ENCODE measurements around the gene CBY3. TPM values are rescaled to one million over a fixed set of nuclear protein-coding genes. Genes with fewer than 3 reads are reported as not detected.

Gene CBY3
- total and polyA plus RNA-seq, 2 donors (not counting 1 experiment from before 2014, with no cell fraction given): 0.13 to 0.37 TPM

GRCh38 chr5:179679014-179679674 lies 1.7 kb downstream of the CBY3 start:
- WGBS (ENCODE audit: insufficient coverage): 36% methylated on average over 37 of the region's 41 CpGs

More at GRCh38 chr5:179679014-179679674, 1.7 kb downstream of the CBY3 start:
- Histone ChIP-seq H3K27me3 (replicated peaks in 1 of 4; ENCODE audit: control extremely low read depth in 1 of 4, control insufficient read depth in 3 of 4, insufficient read depth in 4 of 4, low read length in 3 of 4) (no peaks in the 10 kb centered on the region), H3K4me2 (replicated peaks; ENCODE audit: low read depth, low read length, poor library complexity, severe bottlenecking) (peak overlapping the region; percentile 91), H3K4me3 (ENCODE audit: control extremely low read depth in 1 of 5, extremely low read depth in 1 of 5, insufficient read depth in 1 of 5, low read depth in 2 of 5, low read length in 4 of 5) (peak overlapping the region; percentile 48 to 90 (median 75)), H3K4me1 (ENCODE audit: control insufficient read depth in 2 of 2, insufficient read depth in 2 of 2, low read length in 2 of 2) (peaks cover 7 to 19% of the 10 kb centered on the region in 2 donors), H3K9me3 (ENCODE audit: control extremely low read depth in 1 of 3, control insufficient read depth in 2 of 3, insufficient read depth in 1 of 3, low read length in 2 of 3) (no peaks in the 10 kb centered on the region), H3K9ac (ENCODE audit: low read length) (peak overlapping the region; percentile 84), H3K27ac (ENCODE audit: low read length in 2 of 2) (peak overlapping the region; percentile 34 to 74), H4K20me1 (ENCODE audit: control insufficient read depth, insufficient read depth, low read length, poor library complexity, severe bottlenecking) (no peaks in the 10 kb centered on the region), H3K79me2 (ENCODE audit: control insufficient read depth, insufficient read depth, low read length) (peaks cover 14% of the 10 kb centered on the region), H3K36me3 (replicated peaks in 1 of 2; ENCODE audit: control extremely low read depth in 1 of 2, control insufficient read depth in 1 of 2, extremely low read depth in 1 of 2, insufficient read depth in 2 of 2, low read length in 1 of 2) (no peaks in the 10 kb centered on the region), H2AFZ (ENCODE audit: insufficient read depth, low read depth, low read length, poor library complexity, severe bottlenecking) (peak overlapping the region; percentile 97)
- CTCF ChIA-PET: interaction anchor here (0.5 to 2.0 kb wide), 5 partner anchors 13 to 56 kb away, joined by 3 to 9 read pairs (median 3); partner anchors contain the start of gene HNRNPH1
- no peaks in the 10 kb centered on the region for H3K9me3 Mint-ChIP-seq (ENCODE audit: insufficient read depth)
- POLR2A ChIA-PET: interaction anchor here (0.6 to 2.0 kb wide), 4 partner anchors 53 to 168 kb away, joined by 3 to 9 read pairs (median 6); partner anchors contain the start of gene HNRNPH1
- no peaks in the 10 kb centered on the region for H3K27me3 Mint-ChIP-seq
- intact Hi-C loops (cut with micrococcal nuclease): no loop called here
- peak overlapping the region; percentile 98 for H3K4me3 Mint-ChIP-seq
- peak overlapping the region; percentile 97 for H3K27ac Mint-ChIP-seq
- peak; percentile 26 for ATAC-seq (ENCODE audit: low read depth)
- TF ChIP-seq CTCF (IDR thresholded peaks at IDR 0.05): peak; percentile 34
- TF ChIP-seq EZH2 (IDR thresholded peaks at IDR 0.05; ENCODE audit: borderline replicate concordance, insufficient read depth, low read depth, low read length, poor library complexity, severe bottlenecking): no peak
- H3K4me1 Mint-ChIP-seq: peaks cover 25% of the 10 kb centered on the region
- DNase-seq: peak; percentile 79
